HepG2 (cell line): ENCODE data around the gene KDM2B. TPM values are rescaled to one million over a fixed set of nuclear protein-coding genes. Genes with fewer than 3 reads are reported as not detected.

ENCODE experiments used
- ATF1 ChIP-seq: IDR thresholded peaks from 2 replicates; pipeline ENCODE4 v1.6.1; 2016; ENCODE audit warnings: mild to moderate bottlenecking, control low read depth
- HMGA1 ChIP-seq: sonication (generic); formaldehyde crosslinking; conservative IDR thresholded peaks from 2 replicates; pipeline ENCODE4 v1.4.0; 2020; ENCODE audit warnings: missing genetic modification reagents
- MZF1 ChIP-seq: sonication (generic); formaldehyde crosslinking; IDR thresholded peaks from 2 replicates; pipeline ENCODE4 v1.8.1; 2023; ENCODE audit warnings: mild to moderate bottlenecking, missing genetic modification reagents, borderline replicate concordance
- NBN ChIP-seq: fragments of 450-650 bp; conservative IDR thresholded peaks from 2 replicates; pipeline ENCODE4 v1.6.1; 2017
- NR2F1 ChIP-seq, 2 experiments: fragments of 450-650 bp in 1 of 2; formaldehyde crosslinking in 1 of 2; IDR thresholded peaks; 2 replicates each; pipeline versions ENCODE4 v1.5.0 to v1.6.1; 2016 to 2020; ENCODE audit warnings: mild to moderate bottlenecking in 1 of 2, missing compliant biosample characterization in 1 of 2, missing genetic modification reagents in 1 of 2, moderate library complexity in 1 of 2
- SNAPC2 ChIP-seq: sonication (generic); formaldehyde crosslinking; IDR thresholded peaks from 2 replicates; pipeline ENCODE4 v1.8.1; 2022; ENCODE audit warnings: mild to moderate bottlenecking, missing genetic modification reagents
- SSRP1 ChIP-seq: IDR thresholded peaks from 2 replicates; pipeline ENCODE4 v1.6.1; 2016; ENCODE audit warnings: control low read depth
- TBX2 ChIP-seq: sonication (generic); formaldehyde crosslinking; IDR thresholded peaks from 2 replicates; pipeline ENCODE4 v1.5.0; 2020; ENCODE audit warnings: missing genetic modification reagents, mild to moderate bottlenecking, borderline replicate concordance
- THYN1 ChIP-seq: sonication (generic); formaldehyde crosslinking; IDR thresholded peaks from 2 replicates; pipeline ENCODE4 v1.8.1; 2023; ENCODE audit warnings: low read depth, mild to moderate bottlenecking, moderate library complexity, missing genetic modification reagents, borderline replicate concordance
- ZIK1 ChIP-seq: sonication (generic); formaldehyde crosslinking; IDR thresholded peaks from 2 replicates; pipeline ENCODE4 v1.5.0; 2020; ENCODE audit warnings: mild to moderate bottlenecking, low read depth, missing genetic modification reagents, borderline replicate concordance
- ZNF12 ChIP-seq: sonication (generic); formaldehyde crosslinking; IDR thresholded peaks from 2 replicates; pipeline ENCODE4 v1.5.0; 2020; ENCODE audit warnings: missing genetic modification reagents
- ZNF367 ChIP-seq: sonication (generic); formaldehyde crosslinking; IDR thresholded peaks from 2 replicates; pipeline ENCODE4 v1.4.0; 2020; ENCODE audit warnings: missing genetic modification reagents, borderline replicate concordance
- ZNF460 ChIP-seq: sonication (generic); formaldehyde crosslinking; IDR thresholded peaks from 2 replicates; pipeline ENCODE4 v1.5.1; 2020; ENCODE audit warnings: missing genetic modification reagents, mild to moderate bottlenecking, borderline replicate concordance
- ZNF468 ChIP-seq: sonication (generic); formaldehyde crosslinking; IDR thresholded peaks from 2 replicates; pipeline ENCODE4 v1.8.0; 2022; ENCODE audit warnings: mild to moderate bottlenecking, moderate library complexity, missing genetic modification reagents
- ZNF501 ChIP-seq: sonication (generic); formaldehyde crosslinking; IDR thresholded peaks from 2 replicates; pipeline ENCODE4 v1.5.1; 2020; ENCODE audit warnings: mild to moderate bottlenecking, moderate library complexity, missing genetic modification reagents
- ZNF550 ChIP-seq: sonication (generic); formaldehyde crosslinking; IDR thresholded peaks from 2 replicates; pipeline ENCODE4 v1.4.0; 2020; ENCODE audit warnings: mild to moderate bottlenecking, missing genetic modification reagents, borderline replicate concordance
- ZNF562 ChIP-seq: sonication (generic); formaldehyde crosslinking; IDR thresholded peaks from 2 replicates; pipeline ENCODE4 v1.8.0; 2022; ENCODE audit warnings: missing genetic modification reagents, borderline replicate concordance
- ZNF652 ChIP-seq: IDR thresholded peaks from 2 replicates; pipeline ENCODE4 v1.6.1; 2016; ENCODE audit warnings: low read depth, borderline replicate concordance
- ZNF674 ChIP-seq: sonication (generic); formaldehyde crosslinking; IDR thresholded peaks from 2 replicates; pipeline ENCODE4 v1.5.0; 2020; ENCODE audit warnings: low read depth, mild to moderate bottlenecking, missing genetic modification reagents
- ZNF703 ChIP-seq: sonication (generic); formaldehyde crosslinking; IDR thresholded peaks from 2 replicates; pipeline ENCODE4 v1.5.1; 2020; ENCODE audit warnings: missing genetic modification reagents, mild to moderate bottlenecking, moderate library complexity, borderline replicate concordance
- ZNF891 ChIP-seq: sonication (generic); formaldehyde crosslinking; IDR thresholded peaks from 2 replicates; pipeline ENCODE4 v1.5.0; 2020; ENCODE audit warnings: mild to moderate bottlenecking, missing genetic modification reagents
- polyA plus RNA-seq, 8 experiments: library from polyadenylated mRNA; depleted of rRNA in 3 of 8; stranded (reverse) in 7 of 8; unstranded in 1 of 8; fragments of >200 nt; fragmentation: Illumina TruSeq in 4 of 8; extraction: Trizol in 4 of 8; gene quantifications; 2 replicates each; pipeline versions ENCODE4 v1.2.1 to v1.2.3, GENCODE V29; 2011 to 2016; ENCODE audit warnings: low read depth in 4 of 8, missing spikeins in 1 of 8, mixed read lengths in 1 of 8; ENCODE audit not compliant: insufficient read depth in 1 of 8
- total RNA-seq, 5 experiments: library from RNA; depleted of rRNA; stranded (reverse); fragments of >200 nt; fragmentation: Illumina TruSeq; extraction: Trizol; gene quantifications; 2 replicates each; pipeline ENCODE4 v1.2.3, GENCODE V29; 2016; ENCODE audit warnings: low read depth in 1 of 5
- TF ChIP-seq, protein P1 (sequence below): sonication (generic); formaldehyde crosslinking; IDR thresholded peaks from 2 replicates; pipeline ENCODE4 v1.5.1; 2020; ENCODE audit warnings: missing genetic modification reagents, mild to moderate bottlenecking, borderline replicate concordance
- TF ChIP-seq, protein P2 (sequence below): sonication (generic); formaldehyde crosslinking; IDR thresholded peaks from 2 replicates; pipeline ENCODE4 v1.4.0; 2020; ENCODE audit warnings: missing genetic modification reagents
- TF ChIP-seq, protein P3 (sequence below): sonication (generic); formaldehyde crosslinking; conservative IDR thresholded peaks from 2 replicates; pipeline ENCODE4 v1.8.0; 2022; ENCODE audit warnings: missing genetic modification reagents

The KDM2B gene
- total and polyA plus RNA-seq, 2 of the 13 experiments (the other 11 are each of a cell fraction or from before 2014, with no cell fraction given) = 17.5 to 26.1 TPM

DNA sequence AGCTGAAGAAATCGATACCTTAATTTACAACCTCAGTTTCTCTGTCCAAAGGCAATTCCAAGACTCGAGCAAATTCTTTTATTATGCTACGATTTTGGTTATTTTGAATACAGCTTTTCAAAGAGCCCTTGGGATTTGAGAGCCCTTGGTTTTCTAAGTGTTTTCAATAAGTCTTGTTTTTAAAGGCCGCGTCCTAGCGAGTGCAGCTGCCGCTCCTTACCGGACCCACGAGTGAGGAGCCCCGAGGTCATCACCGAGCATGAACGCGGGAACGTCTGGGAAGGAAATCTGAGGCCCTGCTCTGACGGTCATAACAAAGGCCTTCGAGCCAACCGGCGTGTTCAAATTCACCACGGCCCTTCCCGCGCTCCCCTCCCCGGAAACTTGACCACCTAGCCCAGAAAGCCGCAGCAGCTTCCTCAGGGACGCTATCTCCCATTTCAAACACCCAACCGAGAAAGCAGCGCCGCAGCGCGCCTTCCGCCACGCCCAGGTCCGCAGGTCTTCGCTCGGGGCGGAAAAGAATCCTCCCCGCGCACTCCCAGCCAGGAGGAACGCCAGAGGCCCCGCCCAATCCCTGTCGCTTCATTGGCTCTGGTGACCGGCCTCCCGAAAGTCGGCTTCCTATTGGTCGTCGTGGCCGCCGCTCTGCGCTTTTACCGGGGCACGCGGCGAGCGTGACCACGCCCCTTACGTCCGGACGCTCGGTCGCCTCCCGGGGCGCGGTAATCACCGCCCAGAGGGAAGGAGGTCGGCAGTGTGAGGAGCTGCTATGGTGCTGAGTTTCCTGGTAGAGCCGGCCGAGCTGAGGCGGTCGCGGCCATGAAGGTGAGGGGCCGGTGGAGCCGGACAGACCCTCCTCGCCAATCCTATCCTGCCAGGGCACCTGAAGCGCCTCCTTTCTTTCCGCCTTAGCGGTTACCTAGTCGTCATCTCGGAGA lies 181.2 kb downstream of the KDM2B start, which contains the start of gene RNF34 (continued):
- TF ChIP-seq THYN1 = no peak
- no peak for TF ChIP-seq SSRP1
- TF ChIP-seq MZF1 (CRISPR knock-in tag) = no peak; the same call in 1 of the 2 replicates
- TF ChIP-seq ZNF703 (CRISPR knock-in tag) = peak; percentile 41; the same call in 1 of the 2 replicates
- TF ChIP-seq, protein P1, sequence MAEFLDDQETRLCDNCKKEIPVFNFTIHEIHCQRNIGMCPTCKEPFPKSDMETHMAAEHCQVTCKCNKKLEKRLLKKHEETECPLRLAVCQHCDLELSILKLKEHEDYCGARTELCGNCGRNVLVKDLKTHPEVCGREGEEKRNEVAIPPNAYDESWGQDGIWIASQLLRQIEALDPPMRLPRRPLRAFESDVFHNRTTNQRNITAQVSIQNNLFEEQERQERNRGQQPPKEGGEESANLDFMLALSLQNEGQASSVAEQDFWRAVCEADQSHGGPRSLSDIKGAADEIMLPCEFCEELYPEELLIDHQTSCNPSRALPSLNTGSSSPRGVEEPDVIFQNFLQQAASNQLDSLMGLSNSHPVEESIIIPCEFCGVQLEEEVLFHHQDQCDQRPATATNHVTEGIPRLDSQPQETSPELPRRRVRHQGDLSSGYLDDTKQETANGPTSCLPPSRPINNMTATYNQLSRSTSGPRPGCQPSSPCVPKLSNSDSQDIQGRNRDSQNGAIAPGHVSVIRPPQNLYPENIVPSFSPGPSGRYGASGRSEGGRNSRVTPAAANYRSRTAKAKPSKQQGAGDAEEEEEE (CRISPR knock-in tag) = no peak
- TF ChIP-seq TBX2 (CRISPR knock-in tag) = peak; percentile 45
- TF ChIP-seq ZNF550 (CRISPR knock-in tag) = no peak
- no peak for TF ChIP-seq ZNF12 (CRISPR knock-in tag)
- no peak for TF ChIP-seq ZNF468
- peak; percentile 84; the same call in 1 of the 2 replicates for TF ChIP-seq ATF1 (CRISPR knock-in tag)
- TF ChIP-seq ZNF460 = no peak
- TF ChIP-seq NR2F1 (CRISPR knock-in tag; IDR thresholded peaks at IDR 0.05) = 0 out of 4 replicates have a peak, but pooled peaks of 1 of the 2 experiments have one; percentile 4
- no peak for TF ChIP-seq ZNF367 (CRISPR knock-in tag)
- no peak; the same call in 1 of the 2 replicates for TF ChIP-seq SNAPC2 (CRISPR knock-in tag)
- TF ChIP-seq ZNF652 (CRISPR knock-in tag) = no peak; the same call in 1 of the 2 replicates
- no peak for TF ChIP-seq NBN
- no peak; the same call in 1 of the 2 replicates for TF ChIP-seq ZNF891 (CRISPR knock-in tag)
- no peak for TF ChIP-seq HMGA1
- TF ChIP-seq ZIK1 (CRISPR knock-in tag) = no peak; the same call in 1 of the 2 replicates
- TF ChIP-seq ZNF501 (CRISPR knock-in tag) = peak; percentile 75; the same call in 1 of the 2 replicates
- no peak for TF ChIP-seq ZNF562
- TF ChIP-seq, protein P2, sequence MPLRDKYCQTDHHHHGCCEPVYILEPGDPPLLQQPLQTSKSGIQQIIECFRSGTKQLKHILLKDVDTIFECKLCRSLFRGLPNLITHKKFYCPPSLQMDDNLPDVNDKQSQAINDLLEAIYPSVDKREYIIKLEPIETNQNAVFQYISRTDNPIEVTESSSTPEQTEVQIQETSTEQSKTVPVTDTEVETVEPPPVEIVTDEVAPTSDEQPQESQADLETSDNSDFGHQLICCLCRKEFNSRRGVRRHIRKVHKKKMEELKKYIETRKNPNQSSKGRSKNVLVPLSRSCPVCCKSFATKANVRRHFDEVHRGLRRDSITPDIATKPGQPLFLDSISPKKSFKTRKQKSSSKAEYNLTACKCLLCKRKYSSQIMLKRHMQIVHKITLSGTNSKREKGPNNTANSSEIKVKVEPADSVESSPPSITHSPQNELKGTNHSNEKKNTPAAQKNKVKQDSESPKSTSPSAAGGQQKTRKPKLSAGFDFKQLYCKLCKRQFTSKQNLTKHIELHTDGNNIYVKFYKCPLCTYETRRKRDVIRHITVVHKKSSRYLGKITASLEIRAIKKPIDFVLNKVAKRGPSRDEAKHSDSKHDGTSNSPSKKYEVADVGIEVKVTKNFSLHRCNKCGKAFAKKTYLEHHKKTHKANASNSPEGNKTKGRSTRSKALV (CRISPR knock-in tag) = peak; percentile 56; the same call in 1 of the 2 replicates
- TF ChIP-seq ZNF674 = no peak
- TF ChIP-seq, protein P3, sequence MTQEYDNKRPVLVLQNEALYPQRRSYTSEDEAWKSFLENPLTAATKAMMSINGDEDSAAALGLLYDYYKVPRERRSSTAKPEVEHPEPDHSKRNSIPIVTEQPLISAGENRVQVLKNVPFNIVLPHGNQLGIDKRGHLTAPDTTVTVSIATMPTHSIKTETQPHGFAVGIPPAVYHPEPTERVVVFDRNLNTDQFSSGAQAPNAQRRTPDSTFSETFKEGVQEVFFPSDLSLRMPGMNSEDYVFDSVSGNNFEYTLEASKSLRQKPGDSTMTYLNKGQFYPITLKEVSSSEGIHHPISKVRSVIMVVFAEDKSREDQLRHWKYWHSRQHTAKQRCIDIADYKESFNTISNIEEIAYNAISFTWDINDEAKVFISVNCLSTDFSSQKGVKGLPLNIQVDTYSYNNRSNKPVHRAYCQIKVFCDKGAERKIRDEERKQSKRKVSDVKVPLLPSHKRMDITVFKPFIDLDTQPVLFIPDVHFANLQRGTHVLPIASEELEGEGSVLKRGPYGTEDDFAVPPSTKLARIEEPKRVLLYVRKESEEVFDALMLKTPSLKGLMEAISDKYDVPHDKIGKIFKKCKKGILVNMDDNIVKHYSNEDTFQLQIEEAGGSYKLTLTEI (CRISPR knock-in tag) = no peak
